Inflammatory macrophage treated with lipopolysaccharide for 1 hour (primary cell): ENCODE data around the gene TRAF4.

Experiments
- DNase-seq, 2 donors: peaks; one replicate each; pipeline ENCODE4 v3.0.0-alpha.2; 2020 to 2022

Gene TRAF4, protein sequence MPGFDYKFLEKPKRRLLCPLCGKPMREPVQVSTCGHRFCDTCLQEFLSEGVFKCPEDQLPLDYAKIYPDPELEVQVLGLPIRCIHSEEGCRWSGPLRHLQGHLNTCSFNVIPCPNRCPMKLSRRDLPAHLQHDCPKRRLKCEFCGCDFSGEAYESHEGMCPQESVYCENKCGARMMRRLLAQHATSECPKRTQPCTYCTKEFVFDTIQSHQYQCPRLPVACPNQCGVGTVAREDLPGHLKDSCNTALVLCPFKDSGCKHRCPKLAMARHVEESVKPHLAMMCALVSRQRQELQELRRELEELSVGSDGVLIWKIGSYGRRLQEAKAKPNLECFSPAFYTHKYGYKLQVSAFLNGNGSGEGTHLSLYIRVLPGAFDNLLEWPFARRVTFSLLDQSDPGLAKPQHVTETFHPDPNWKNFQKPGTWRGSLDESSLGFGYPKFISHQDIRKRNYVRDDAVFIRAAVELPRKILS

DNA sequence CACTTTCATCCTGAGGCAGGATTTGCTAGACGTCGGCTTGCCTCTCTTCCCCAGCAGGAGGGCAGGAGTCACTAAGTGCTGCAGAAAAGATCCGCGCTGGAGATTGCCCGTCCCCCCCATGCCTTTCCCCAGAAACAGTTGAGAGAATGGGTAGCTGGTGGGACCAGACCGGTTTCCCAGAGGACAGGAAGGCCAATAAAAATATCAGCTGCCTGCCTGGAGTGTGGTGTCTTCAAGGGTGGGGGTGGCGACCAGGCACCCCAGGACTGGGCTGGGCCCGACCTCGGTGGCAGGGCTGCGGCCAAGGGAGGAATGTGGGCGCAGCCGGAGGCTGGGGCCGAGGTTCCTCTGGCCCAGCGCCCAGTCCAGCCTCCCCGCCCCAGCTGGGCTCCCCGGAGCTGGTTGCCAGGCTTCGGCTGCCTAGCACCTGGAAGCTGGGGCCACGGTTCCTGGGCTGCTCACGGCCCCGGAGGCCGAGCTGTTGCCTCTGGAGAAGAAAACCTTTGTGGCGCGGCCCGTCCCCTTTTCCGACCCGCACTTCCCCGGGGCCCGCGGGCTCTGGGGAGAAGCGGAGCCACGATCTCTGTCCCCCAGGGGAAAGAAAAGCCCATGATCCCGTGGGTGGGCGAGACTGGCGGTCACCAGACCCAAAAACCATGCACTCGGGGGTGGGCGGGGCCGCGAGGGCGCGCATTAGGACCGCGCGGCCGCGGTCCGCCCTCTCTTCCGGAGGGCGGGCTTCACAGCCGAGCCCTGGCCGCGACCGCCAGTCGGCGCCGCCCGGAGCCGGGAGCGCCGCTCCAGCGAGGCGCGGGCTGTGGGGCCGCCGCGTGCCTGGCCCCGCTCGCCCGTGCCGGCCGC is at the start of gene TRAF4:
Gene TRAF4 (plus strand): TSS at position 769 of the 861 bp plus-strand sequence. CDS start 102 bp downstream, outside the sequence.
- DNase-seq, result peak; percentile 84 to 87

DNA sequence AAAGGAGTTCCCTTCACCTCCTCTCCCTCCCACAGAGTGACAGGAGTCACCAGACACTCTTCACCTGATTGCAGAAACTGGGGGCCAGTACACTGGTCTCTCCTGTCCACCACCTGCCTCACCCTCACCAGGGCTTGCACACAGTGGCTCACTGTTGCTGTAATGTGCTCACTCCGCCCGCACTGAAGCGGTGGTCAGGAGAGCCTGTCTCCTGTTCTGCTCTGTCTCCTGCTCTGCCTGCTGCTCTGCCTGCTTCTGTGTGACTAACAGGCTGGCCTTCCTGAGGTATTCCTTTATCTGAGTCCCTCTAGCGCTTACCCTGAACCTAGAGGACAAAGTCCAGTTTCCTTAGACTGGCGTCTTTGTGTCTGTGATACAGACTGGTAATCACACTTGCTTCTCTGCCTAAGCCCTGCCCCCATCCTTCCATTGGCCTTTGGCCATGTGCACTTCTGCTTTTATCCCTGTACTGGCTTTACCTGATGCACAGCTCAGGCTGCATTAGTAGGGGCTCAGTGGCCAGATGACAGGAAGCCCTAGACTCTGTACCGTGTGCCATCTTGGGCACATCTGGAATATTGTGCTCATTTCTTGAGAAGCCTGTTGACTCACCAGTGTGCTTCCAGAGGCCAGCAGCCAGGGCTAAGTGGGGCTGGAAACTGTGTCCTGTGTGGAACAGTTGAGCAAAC is 45.4 kb upstream of the TRAF4 start:
- DNase-seq, result no peak

DNA sequence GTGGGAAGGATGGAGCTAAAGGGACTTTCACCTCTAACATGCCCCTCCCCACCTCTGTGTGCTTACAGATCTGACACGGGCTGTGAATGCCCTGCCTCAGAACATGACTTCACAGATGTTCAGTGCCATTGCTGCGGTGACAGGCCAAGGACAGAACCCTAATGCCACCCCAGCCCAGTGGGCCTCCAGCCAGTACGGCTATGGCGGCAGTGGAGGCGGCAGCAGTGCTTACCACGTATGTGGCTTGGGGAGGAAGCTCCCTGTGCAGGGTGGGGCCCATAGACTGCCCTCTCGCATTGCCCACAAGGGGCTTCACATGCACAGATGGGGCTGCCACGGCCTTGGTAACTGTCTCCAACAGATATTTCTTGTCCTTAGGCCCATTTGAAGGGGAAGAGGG is 43.5 kb upstream of the TRAF4 start:
- no peak for DNase-seq

DNA sequence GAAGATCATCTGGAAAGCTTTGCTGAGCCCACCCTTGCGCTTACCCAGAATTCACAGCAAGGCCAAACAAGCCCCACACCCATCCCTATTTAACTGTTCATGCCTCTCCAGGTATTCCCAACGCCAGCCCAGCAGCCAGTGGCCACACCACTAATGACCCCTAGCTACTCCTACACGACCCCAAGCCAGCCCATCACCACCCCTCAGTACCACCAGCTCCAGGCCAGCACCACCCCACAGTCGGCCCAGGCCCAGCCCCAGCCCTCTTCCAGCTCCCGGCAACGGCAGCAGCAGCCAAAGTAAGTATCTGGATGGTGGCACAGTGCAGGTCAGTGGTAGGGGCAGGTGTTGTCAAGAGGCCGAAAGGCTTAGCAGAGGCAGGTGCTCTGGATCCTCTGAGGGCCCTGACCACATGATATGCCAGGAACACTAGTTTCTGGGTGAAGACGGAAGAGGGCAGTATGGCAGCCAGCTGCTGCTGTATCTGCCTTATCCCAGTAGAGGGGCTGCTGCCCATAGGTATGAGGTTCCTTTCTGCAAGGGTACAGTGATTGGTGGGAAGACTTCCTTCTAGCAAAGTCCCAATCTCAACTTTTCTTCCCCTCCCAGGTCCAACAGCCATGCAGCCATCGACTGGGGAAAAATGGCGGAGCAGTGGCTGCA is 42.9 kb upstream of the TRAF4 start:
- DNase-seq, result no peak

DNA sequence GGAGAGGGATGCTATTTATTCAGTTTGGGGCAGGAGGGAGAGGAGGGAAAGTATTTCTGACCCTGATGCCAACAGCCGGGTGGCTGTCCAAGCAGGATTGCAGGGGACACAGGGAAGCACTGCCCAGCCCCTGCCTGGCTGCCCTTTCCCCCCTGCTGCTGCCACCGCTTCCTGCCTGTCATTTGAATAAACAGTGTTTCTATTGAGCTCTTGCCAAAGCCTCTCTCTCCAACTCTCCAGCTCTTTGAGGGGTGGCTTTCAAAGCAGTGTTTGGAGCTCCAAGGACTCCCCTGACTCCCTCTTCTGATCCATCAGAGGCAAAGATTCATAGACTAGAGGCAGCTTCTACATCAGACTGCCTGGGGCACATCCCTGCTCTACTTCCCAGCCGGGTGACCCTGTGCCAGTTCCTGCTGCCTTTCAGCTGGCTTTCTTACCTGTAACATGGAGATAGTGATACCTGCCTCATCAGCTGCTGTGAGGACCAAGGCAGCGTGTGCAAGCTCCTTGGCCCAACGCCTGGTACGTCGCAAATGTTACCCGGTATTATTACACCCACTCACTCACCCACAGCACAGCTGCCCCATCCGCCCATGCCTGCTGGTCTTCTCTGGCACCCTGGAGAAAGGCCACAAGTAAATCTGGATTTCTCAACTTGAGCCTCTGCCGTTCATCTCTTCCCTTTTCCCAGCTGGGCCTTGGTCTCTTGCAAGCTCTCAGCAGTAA is 41.6 kb upstream of the TRAF4 start:
- DNase-seq, result no peak

DNA sequence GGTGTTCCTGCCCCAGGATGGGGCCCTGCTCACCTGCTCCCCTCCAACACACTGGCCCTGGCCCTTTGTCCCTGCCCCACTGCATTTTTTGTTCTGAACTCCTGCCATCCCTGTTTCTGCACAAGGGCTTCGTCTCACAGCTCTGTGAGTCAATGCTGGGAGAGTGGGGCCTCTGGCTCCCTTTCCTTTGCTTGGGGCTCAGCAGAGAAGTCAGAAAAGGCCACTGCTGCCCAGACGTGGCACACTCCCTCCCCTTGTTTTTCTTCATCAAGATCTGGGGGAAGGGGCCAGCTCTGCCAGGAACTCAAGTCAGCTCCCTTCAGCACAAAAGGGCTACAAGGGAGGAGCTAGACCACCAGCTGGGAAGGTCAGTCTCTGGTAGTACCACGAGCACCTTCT is 41.1 kb upstream of the TRAF4 start:
- no peak for DNase-seq

DNA sequence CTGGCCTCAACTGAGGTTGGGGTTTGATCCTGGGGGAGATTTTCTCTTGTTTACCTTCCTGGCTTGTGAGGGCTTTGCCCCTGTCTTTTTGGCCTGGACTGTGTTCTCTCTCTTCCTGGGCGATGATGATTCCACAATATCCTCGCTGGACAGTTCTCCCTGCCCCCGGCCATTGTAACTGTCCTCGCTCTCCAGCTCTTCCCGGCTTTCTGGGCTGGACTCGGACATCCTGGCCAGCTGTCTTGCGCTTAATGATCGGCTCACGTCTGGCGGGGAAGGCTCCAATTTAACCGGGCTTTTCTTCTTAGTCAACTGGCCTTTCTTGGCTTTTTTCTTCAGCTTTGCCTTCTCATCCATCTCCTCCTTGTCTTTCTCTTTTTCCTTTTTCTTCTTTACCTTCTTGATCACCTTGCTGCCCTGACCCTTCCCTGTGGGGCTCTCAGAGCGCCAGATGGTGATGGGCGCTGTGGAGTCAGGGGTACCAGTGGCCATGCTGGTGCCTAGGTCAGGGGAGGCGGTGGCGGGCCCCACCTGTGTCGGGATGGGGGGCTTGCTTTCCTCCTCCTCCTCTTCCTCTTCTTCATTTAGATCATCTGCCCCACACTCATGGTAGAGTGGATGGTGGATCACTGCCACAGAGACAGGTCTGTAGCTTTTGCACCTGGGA is 40.1 kb upstream of the TRAF4 start:
- no peak for DNase-seq

DNA sequence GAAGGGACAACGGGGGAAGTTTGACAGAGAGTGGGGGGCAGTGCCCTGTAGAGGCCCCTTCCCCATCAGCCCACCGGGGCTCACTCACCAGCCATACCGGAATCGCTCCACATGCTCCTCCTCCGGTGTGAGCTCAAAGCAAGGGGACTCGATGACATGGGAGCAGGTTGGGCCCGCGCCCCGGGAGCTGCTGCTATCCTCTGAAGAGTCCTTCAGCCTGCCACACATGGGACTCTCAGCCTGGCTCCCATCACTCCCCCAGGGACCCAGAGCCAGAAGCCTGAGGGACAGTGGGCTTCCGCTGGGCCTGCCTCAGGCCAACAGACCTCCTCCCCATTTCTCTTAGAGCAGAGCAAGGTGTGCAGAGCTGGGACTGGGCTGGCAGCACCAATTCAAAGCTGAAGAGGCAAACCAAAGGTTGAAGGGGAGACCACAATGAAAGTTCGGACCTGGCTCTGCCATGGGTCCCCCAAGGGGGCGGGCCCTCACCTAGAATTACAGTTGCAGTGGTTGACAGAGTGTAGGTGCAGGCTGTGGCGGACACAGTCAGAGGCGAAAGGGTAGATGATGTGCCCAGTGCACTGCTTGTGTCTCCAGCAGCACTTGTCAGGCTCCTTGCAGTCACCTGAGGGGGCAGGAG is 39.5 kb upstream of the TRAF4 start:
- no peak for DNase-seq

DNA sequence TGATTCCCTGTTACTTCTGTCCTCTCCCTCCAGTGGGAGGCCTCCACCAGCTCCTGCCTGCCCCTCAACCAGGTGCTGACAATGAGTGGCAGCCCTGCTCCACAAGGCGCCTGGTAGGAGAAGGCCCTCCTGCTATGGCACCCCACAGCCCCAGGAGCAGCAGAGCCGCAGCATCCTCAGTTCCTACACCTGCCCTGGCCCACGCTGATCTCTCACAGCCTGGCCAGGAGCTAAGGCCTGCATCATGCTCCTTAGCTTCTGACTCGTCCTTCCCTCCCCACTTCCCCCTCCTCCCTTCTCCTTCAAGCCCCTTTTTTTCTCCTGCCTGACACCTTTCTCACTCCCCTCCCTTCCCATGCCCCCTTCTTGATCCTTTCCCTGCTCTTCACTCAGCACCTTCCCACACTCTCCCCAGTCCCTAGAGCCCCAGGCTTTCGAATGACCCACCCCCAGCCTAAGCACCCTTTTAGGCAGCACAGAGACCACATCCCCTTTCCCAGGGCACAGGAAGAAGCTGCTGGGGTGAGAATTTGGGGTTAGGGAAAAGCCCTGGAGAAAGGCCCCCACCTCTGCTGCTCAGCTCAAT is 38.6 kb upstream of the TRAF4 start:
- no peak for DNase-seq

DNA sequence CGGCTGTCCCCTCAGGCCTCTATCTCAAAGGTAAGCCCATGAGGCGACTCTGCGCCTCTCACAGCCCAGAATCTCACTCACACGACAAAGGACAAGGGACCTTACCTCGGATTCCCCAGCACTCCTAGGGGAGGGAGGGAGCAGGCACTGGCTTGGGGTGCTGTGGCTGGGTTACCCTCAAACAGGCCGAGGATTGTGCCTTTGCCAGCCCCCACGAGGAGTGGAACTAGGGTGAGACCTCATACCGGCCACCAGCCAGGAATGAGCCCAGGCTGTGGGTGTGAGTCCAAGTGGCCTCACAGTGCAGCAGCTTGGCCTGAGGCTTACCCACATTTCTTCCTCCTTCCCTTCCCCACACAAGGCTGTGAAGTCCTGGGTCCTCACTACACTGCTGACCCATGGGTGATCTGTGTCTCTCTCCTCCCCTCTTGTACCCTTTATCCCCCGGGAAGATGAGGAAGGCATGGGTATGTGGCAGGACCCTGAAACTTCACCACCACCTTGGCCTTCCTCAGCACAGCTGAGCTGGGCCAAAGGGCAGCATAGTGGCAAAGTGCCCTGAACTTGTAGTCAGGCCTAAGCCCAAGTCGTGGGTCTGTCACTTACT is 38.0 kb upstream of the TRAF4 start:
- DNase-seq, result no peak

DNA sequence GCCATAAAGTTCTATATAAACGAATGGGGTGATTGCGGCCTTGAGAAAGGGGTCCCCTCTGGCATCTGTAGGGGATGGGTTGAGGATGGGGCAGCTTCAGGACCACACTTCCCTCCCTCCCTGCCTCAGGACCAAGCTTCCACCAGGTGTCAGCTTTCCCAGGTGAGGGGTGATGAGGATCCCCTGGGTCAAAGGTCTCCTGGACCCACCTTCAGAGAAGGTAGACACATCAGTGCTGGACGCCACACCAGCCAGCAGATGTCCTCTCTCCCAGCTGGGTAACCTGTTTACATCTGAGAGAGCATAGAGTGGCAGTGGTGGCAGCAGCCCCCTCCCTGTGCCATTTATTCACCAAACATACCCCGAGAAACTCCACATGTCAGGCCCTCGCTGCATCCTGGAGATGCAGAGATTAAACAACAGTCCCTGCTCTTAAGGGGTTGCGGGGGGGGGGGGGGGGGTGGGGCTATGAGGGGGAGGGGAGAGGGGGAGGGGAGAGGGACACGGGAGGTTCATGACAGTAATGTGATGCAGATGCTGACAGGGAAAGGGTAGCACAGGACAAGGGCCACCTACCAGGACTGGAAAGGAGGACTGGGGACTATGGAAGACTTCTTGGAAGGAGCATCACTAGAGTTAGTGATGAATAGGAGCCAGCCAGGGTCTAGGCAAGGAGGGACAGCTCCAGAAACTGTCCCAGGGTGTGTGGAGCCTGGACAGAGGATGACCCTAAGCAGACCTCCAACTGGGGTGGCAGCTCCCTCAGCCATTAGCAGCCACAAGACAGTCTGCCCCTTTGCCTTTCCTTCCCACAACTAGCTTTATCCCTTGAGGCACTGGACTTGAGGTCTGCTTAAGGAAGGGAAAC is 37.1 kb upstream of the TRAF4 start:
- DNase-seq, result no peak

DNA sequence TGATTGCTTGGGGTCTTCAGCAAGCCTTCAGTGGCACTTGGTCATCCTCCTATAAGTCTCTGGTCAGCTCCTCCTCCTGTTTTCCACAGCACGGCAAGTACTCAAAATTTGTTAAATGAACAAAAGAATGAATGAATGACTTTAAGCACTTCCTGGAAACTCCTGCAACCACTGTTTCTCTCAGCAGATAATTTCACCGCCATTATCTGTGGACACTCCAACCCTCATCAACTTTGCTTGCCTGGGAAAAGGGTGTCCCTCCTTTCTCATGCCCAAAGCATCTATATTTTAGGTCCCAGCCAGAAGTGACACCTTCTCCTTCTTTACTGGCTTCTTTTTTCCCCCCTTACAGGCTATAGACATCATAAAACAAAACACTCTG is 36.5 kb upstream of the TRAF4 start:
- no peak for DNase-seq

DNA sequence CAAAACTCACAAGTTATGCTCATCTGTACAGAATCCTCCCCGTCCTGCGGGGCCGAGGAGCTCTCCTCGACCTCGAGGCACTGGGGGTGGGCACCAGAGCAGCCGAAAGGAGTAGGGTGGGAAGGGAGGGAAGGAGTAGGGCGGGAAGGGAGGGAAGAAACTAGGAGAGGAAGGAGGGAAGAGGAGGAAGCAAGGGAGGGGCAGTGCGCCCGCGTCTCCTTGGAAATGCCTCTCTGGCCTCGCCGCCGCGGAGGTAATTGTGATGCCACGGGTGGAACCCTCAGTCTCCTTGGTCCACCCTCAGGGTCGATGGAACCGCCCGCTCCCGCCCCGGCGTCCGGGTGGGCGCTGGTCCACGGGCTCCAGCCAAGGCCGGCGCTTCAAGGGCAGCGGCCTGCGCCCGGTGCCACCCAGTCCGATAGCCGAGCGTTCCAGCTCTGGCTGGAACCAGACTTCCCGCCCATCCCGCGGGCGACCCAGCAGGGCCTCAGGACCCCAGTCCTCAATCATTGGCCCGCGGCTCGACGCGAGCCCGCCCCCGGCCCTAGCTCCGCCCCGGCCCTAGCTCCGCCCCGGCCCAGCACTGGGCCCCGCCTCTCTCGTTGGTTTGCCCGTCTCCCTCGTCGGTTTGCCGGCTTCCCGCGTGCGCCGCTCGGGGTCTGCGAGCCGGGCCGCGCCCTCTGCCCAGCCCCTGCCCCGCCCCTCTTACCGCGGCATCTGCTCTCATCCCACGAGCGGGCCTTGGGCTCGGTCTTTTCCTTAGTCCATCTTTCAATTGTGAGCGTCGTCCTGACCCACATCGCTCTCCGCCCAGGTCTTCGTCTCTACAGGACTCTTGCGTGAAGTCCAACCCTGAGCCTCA is 32.7 kb upstream of the TRAF4 start:
- DNase-seq, result peak; percentile 72 to 85

DNA sequence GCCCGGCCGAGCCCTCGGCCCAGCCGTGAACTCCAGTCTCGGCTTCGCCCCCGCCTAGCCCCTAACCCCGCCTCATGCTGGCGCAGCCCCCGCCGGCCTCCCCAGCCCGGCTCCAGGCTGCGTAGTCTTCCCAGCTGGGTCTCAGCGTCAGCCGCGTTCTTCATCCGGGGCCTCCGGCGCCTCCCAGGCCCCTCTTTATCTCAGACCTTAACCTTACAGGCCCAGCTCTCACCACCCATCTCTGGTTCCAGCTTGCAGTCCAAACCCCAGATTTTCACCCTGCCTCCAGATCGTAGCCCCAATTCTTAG is 32.1 kb upstream of the TRAF4 start, which contains the start of gene PROCA1:
Gene PROCA1 (minus strand): TSS at position 166 of the 309 bp plus-strand sequence. CDS start 228 bp downstream, outside the sequence.
- no peak for DNase-seq

DNA sequence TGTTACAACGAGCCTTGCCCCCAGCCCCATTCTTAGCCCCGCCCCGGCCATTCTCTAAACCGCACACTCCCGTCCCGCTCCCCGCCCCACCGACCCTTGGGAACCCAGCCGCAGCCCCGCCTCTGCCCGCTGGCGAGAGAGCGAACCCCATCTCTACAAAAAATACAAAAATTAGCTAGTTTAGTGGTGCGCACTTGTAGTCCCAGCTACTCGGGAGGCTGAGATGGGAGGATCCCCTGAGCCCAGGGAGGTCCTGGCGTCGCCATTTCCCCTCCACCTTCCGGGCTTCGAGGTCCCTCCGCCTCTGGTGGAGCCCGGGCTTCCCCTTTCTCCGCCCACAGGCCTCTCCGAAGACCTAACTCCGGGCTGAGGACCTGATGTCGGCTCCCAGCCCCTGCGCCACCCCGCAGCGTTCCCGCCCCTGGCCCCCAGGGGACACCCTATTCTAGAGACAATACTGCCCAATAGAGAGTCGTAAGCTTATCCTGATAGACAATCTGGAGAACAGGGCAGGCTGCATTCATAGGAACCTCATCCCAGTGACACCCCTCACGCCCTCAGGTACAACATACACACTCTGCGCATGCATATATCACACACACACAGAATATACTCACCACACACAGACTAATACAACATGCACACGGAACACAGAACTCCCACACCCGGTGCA is 31.6 kb upstream of the TRAF4 start:
- DNase-seq, result peak; percentile 67 to 69

DNA sequence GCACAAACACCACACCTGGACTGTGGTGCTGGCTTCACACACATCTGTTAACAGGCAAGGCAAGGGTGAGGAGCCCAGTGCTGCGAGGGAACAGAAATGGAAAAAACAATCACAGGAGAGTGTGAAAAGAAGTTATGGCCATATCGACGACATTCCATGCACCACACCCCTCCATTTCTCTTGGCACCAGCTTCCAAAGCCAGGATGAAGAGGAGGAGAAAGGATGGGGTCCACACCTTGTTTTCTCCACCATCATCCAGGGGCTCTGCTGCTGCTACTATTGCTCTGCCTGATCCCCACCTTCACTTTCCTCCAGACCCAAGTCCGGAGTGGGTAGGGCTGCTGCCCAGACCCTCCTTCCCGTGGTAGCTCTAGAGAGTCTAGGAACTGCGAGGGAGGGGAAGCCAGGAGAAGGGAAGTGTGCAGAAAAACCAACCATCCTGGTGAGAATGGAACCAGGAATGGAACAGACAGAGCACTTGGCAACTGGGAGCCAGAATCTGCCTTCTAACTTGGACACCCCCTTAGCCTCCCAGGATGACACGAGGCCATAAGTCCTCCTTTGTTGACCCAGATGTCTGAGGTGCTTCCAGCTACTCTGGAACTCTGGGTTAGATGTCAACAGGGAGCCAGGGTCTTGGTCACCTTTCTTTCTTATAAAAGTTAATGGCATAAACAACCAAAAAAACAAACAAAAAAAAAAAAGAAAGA is 31.0 kb upstream of the TRAF4 start:
- no peak for DNase-seq

DNA sequence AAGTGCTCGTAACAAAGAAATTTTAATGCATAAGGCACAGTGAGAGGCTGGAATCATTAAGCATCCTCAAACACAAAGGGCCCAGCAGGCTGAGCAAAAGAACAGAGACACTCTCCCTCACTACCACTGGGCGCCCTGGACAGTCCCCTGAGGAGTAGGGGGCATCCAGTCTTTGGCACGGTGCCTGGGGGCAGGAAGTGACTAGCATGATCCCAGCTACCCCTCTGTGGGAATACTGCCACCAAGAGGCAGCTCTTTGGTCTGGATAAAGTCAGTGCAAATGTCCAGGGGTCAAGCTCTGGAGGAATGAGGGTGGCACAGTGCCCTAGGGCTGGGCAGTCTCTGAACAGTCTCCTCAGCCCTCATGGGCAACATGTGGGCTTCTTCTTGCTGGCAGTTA is 29.5 kb upstream of the TRAF4 start:
- no peak for DNase-seq
